ENCODE measurements around the gene PTGDR2. TPM values are rescaled to one million over a fixed set of nuclear protein-coding genes. Genes with fewer than 3 reads are reported as not detected.

PTGDR2 gene
- 0.13 TPM in 1 of 2 replicates, not detected in the other for total RNA-seq

DNA sequence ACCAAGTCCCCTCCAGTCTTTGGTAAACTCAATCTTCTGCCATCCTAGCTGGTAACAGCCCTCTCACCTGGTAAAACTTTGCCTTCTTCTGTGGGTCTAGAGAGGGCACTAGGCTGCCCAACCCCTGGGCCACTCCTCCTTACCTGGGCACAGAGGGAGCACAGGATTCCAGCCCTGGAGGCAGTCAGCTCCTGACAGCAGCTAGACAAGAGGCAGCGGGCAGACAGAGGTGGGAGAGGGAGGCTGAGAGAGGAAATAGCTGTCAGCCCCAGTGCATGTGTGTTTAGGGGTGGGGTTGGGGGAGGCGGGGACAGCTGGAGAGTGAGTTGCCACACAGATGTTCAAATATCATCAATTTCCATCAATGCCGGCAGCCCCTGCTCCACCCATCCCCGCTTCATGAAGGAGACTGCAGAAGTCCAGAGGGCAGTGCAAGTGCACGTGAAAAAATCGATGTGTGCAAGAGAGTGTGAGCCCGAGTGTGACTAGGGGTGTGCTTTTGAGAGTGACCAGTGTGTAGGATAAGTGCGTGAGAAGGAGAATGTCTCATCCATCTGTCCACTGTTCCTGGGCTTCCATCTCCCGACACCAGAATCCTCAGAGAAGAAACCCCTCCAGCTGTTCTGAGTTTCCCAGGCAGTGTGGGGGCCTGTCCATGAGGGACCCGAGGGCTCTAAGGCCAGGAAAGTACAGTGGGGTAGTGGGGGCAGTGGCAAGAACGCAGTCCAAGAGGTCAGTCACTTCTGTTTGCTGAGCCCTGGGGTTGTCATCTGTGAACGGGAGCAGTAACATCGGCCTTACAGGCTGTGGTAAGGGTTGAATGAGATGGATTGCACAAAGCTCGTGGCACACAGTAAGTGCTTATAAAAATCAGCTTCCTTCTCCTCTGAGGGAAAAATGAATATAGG, at the start of gene PTGDR2:
Gene PTGDR2 (minus strand): TSS at position 225 of the 908 bp plus-strand sequence. CDS start 2,228 bp downstream, outside the sequence.
- Histone ChIP-seq H3K4me3 (ENCODE audit: low read depth, low read length) (no peak within 1 kb of the TSS), H3K27me3 (ENCODE audit: control insufficient read depth, insufficient read depth, low read length) (no peaks in the 10 kb centered on the region), H3K36me3 (ENCODE audit: control insufficient read depth, insufficient read depth, low read length) (no peaks in the 10 kb centered on the region)
- peak; percentile 72 for FAIRE-seq
- DNase-seq (ENCODE audit: low read depth): no peak
- TF ChIP-seq, protein P1, sequence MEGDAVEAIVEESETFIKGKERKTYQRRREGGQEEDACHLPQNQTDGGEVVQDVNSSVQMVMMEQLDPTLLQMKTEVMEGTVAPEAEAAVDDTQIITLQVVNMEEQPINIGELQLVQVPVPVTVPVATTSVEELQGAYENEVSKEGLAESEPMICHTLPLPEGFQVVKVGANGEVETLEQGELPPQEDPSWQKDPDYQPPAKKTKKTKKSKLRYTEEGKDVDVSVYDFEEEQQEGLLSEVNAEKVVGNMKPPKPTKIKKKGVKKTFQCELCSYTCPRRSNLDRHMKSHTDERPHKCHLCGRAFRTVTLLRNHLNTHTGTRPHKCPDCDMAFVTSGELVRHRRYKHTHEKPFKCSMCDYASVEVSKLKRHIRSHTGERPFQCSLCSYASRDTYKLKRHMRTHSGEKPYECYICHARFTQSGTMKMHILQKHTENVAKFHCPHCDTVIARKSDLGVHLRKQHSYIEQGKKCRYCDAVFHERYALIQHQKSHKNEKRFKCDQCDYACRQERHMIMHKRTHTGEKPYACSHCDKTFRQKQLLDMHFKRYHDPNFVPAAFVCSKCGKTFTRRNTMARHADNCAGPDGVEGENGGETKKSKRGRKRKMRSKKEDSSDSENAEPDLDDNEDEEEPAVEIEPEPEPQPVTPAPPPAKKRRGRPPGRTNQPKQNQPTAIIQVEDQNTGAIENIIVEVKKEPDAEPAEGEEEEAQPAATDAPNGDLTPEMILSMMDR (IDR thresholded peaks at IDR 0.05; ENCODE audit: insufficient read depth, low read length, severe bottlenecking): no peak

- DNase-seq (ENCODE audit: low read depth) (no peak), FAIRE-seq (no peak)
- Histone ChIP-seq H3K36me3 (ENCODE audit: control insufficient read depth, insufficient read depth, low read length) (peaks cover 32% of the 10 kb centered on the region), H3K27me3 (ENCODE audit: control insufficient read depth, insufficient read depth, low read length) (no peaks in the 10 kb centered on the region), H3K4me3 (ENCODE audit: low read depth, low read length) (peak overlapping the region; percentile 82)
- TF ChIP-seq, protein P1 (IDR thresholded peaks at IDR 0.05; ENCODE audit: insufficient read depth, low read length, severe bottlenecking): no peak
These were observed 49.3 kb upstream of the PTGDR2 start for GRCh38 chr11:60905047-60905446.

DNA sequence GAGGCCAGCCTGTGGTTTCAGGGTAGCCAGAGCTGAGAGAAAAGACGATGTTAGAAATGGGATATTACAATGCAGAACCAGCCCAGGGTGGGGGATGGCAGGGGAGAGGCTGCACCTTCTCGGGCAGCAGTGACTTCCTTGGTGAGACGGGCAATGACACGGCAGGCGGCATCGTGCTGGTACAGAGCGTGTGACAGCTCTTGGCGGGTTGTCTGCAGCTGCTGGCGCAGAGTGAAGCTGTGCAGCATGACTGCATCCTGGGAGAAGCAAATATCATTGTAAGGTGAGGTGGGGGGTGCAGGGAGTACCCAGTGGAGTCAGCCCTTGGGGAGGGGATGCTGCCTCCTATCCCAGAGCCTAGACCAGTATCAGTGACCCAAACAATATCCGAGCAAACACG, 46.9 kb upstream of the PTGDR2 start:
- TF ChIP-seq, protein P1 (IDR thresholded peaks at IDR 0.05; ENCODE audit: insufficient read depth, low read length, severe bottlenecking): no peak
- FAIRE-seq (no peak), DNase-seq (ENCODE audit: low read depth) (no peak)
- Histone ChIP-seq H3K4me3 (ENCODE audit: low read depth, low read length) (no peak overlapping the region), H3K27me3 (ENCODE audit: control insufficient read depth, insufficient read depth, low read length) (no peaks in the 10 kb centered on the region), H3K36me3 (ENCODE audit: control insufficient read depth, insufficient read depth, low read length) (peaks cover 45% of the 10 kb centered on the region)

GRCh38 chr11:60900673-60901404, 45.1 kb upstream of the PTGDR2 start:
- Histone ChIP-seq H3K36me3 (ENCODE audit: control insufficient read depth, insufficient read depth, low read length) (peaks cover 53% of the 10 kb centered on the region), H3K27me3 (ENCODE audit: control insufficient read depth, insufficient read depth, low read length) (no peaks in the 10 kb centered on the region), H3K4me3 (ENCODE audit: low read depth, low read length) (no peak overlapping the region)
- FAIRE-seq (no peak), DNase-seq (ENCODE audit: low read depth) (no peak)
- TF ChIP-seq, protein P1 (IDR thresholded peaks at IDR 0.05; ENCODE audit: insufficient read depth, low read length, severe bottlenecking): no peak

DNA sequence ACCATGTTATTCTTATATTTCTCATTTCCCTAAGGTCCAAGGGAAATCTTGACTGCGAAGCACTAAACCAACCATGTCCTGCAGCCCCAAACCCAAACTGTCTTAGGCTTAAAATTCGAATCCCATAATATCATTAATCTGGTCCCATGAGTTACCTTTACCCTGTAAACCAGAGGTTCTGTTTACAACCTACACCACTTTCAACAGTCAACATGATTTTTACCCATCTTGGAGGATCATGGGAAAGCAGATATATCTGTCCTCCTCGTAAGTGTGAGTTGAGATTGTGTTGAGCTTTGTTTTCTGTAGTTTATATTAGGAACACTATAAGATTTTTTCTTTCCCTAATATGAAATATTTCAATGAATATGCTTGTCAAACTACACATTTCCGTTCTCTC, 44.2 kb upstream of the PTGDR2 start:
- FAIRE-seq: no peak
- peaks cover 57% of the 10 kb centered on the region for H3K36me3 ChIP-seq (ENCODE audit: control insufficient read depth, insufficient read depth, low read length)
- no peaks in the 10 kb centered on the region for H3K27me3 ChIP-seq (ENCODE audit: control insufficient read depth, insufficient read depth, low read length)

More for the DNA sequence above, 44.2 kb upstream of the PTGDR2 start:
- TF ChIP-seq, protein P1 (IDR thresholded peaks at IDR 0.05; ENCODE audit: insufficient read depth, low read length, severe bottlenecking): no peak
- DNase-seq (ENCODE audit: low read depth): no peak
- no peak overlapping the region for H3K4me3 ChIP-seq (ENCODE audit: low read depth, low read length)
